ENCODE data around the gene LEMD2.

DNA sequence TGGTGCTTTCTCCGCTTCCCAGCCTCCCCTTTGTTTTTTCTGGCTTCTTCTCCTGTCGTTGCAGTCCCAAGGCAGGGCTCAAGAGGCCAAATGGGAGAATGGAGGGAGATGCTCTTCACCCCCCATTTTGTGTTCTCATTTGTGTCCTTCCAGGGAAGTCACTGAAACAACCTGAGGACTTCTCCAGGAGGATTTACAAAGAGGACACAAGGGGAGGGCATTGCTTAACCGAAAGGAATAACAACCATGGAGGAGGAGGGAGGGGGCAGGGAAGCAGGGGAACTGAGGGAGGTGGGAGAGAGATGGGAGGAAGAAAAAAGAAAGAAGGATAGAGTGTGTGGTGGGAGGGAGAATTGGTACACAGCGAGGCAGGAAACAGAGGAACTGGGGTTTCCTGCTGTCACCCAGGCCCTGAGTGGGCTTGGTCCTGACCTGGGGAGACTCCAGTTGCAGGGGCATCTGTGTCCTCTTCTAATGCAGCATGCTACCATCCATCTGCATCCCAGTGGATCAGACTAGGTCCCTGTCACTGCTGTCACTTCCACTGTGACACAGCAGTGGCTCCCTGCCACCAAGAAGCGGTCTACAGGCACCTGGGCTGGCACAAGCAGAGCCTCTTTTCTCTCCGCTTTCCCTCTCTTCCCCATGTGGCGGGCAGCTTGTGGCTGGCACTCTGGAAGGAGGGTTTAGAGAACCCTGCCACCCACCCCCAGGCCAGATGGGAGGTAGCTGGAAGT lies 32.0 kb upstream of the LEMD2 start:
- no peak for TF ChIP-seq POLR2A (IDR thresholded peaks at IDR 0.05)
- TF ChIP-seq CTCF (IDR thresholded peaks at IDR 0.05): no peak
